HL-60 (cell line): ENCODE measurements around the gene IFNGR1.

Source experiments
- GABPA ChIP-seq: IDR thresholded peaks from 2 replicates; pipeline ENCODE4 v1.6.1; 2012; ENCODE audit warnings: low read depth
- POLR2AphosphoS5 ChIP-seq: IDR thresholded peaks from 2 replicates; pipeline ENCODE4 v1.6.1; 2012; ENCODE audit warnings: low read depth
- SPI1 ChIP-seq: IDR thresholded peaks from 2 replicates; pipeline ENCODE4 v1.6.1; 2012; ENCODE audit warnings: low read depth, mild to moderate bottlenecking, borderline replicate concordance
- TF ChIP-seq, protein P1 (sequence below): IDR thresholded peaks from one replicate; pipeline ENCODE4 v1.5.1; 2011; ENCODE audit warnings: low read length, control low read depth, inconsistent platforms; ENCODE audit not compliant: insufficient read depth

DNA sequence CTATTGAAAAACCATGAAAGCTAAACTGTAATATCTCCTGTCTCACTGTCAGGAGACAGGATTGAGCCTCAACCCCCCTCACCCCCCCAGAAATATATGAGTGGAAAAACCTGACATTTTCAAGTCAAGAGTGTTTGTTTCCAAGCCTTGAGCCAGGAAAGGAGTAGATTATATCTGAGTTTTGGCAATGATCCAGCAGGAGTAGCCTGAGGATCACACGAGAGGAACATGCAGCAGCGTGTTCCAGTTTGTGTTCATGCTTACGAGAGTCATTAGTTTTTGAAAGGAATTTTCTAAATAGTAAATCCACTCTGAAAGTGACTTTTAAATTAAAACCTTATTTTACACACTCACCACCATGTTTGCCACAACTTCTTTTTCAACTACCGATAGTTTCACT lies 61.6 kb downstream of the IFNGR1 start:
- TF ChIP-seq, protein P1, sequence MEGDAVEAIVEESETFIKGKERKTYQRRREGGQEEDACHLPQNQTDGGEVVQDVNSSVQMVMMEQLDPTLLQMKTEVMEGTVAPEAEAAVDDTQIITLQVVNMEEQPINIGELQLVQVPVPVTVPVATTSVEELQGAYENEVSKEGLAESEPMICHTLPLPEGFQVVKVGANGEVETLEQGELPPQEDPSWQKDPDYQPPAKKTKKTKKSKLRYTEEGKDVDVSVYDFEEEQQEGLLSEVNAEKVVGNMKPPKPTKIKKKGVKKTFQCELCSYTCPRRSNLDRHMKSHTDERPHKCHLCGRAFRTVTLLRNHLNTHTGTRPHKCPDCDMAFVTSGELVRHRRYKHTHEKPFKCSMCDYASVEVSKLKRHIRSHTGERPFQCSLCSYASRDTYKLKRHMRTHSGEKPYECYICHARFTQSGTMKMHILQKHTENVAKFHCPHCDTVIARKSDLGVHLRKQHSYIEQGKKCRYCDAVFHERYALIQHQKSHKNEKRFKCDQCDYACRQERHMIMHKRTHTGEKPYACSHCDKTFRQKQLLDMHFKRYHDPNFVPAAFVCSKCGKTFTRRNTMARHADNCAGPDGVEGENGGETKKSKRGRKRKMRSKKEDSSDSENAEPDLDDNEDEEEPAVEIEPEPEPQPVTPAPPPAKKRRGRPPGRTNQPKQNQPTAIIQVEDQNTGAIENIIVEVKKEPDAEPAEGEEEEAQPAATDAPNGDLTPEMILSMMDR, result no peak
- TF ChIP-seq POLR2AphosphoS5 (no peak), SPI1 (no peak), GABPA (no peak)
